KMS-11 (cell line): ENCODE results near the gene MMAB.
"Not testable (repeated sequence)": the region's sequence is repeated elsewhere in the genome, so short reads cannot be mapped to it uniquely, and the experiment has no call there.

ENCODE experiments used
- H2AFZ ChIP-seq: fragments of 200-600 bp; sonication (generic); 2 replicates; pipeline ENCODE4 v1.6.1; 2016; ENCODE audit warnings: antibody characterized with exemption, mixed run types, low read depth
- H3K27ac ChIP-seq: fragments of 200-600 bp; sonication (generic); 2 replicates; pipeline ENCODE4 v1.6.1; 2016; ENCODE audit warnings: mild to moderate bottlenecking, mixed run types
- H3K27me3 ChIP-seq: fragments of 200-600 bp; sonication (generic); 2 replicates; pipeline ENCODE4 v1.6.1; 2017; ENCODE audit warnings: mild to moderate bottlenecking, low read depth, mixed run types, moderate library complexity; ENCODE audit not compliant: insufficient read depth
- H3K36me3 ChIP-seq: fragments of 200-600 bp; sonication (generic); 2 replicates; pipeline ENCODE4 v1.6.1; 2017; ENCODE audit warnings: mild to moderate bottlenecking, mixed run types; ENCODE audit not compliant: insufficient read depth
- H3K4me1 ChIP-seq: fragments of 200-600 bp; sonication (generic); 2 replicates; pipeline ENCODE4 v1.6.1; 2016; ENCODE audit warnings: mild to moderate bottlenecking, low read depth, mixed run types; ENCODE audit not compliant: poor library complexity, severe bottlenecking
- H3K4me2 ChIP-seq: fragments of 200-600 bp; sonication (generic); 2 replicates; pipeline ENCODE4 v1.7.0; 2016; ENCODE audit warnings: mild to moderate bottlenecking, mixed run types
- H3K4me3 ChIP-seq: fragments of 200-600 bp; sonication (generic); IDR thresholded peaks from 2 replicates; pipeline ENCODE4 v1.6.1; 2017; ENCODE audit warnings: low read depth, low read length, mixed read lengths; ENCODE audit not compliant: insufficient read depth
- H3K79me2 ChIP-seq: fragments of 200-600 bp; sonication (generic); 2 replicates; pipeline ENCODE4 v1.6.1; 2016; ENCODE audit warnings: low read depth, mixed run types; ENCODE audit not compliant: insufficient read depth
- H3K9ac ChIP-seq: fragments of 200-600 bp; sonication (generic); 2 replicates; pipeline ENCODE4 v1.6.1; 2016; ENCODE audit warnings: mild to moderate bottlenecking, mixed run types
- H4K20me1 ChIP-seq: fragments of 200-600 bp; sonication (generic); 2 replicates; pipeline ENCODE4 v1.6.1; 2016; ENCODE audit warnings: mild to moderate bottlenecking, mixed run types; ENCODE audit not compliant: insufficient read depth
- TF ChIP-seq, protein P1 (sequence below): fragments of 200-600 bp; sonication (generic); conservative IDR thresholded peaks from 2 replicates; pipeline ENCODE4 v1.6.1; 2017; ENCODE audit warnings: low read depth, mild to moderate bottlenecking, antibody characterized with exemption, low read length, moderate library complexity, mixed read lengths

MMAB gene

DNA sequence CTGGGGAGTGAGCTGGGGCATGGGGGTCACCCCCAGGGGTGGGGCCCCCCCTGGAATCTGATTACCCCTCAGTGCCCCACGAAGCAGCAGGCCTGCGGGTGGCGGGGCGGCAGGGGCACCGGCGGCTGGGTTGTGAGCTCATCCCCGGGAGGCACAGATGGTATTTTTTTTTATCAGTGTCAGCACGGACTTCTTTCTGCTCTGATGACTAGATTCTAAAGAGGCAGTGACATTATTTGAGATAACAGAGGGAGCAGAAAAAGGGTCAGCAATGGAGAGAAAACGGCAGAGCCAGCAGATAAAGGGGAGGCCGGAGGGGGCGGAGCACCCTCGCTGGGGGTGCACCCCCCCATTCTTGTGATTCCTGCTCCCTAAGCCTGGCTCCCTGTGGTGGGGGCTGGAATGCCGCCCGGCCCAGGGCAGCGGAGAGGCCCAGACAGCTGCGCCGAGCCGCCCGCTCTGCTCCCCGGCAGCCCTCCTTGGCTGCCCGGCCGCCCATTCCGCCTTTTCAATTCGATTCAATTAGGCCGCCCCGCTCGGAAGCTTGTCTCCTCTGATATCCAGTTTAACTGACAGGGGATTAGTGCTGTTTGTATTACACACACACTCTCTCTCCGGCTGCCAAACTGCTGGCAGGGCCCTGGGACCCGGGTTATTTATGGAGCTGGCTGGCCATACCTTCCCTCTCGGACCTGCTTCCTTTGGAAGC lies 33.2 kb upstream of the MMAB start:
- H3K27me3 ChIP-seq, result no peaks in the 10 kb centered on the region
- H4K20me1 ChIP-seq, result no peaks in the 10 kb centered on the region
- no peak overlapping the region for H3K4me2 ChIP-seq
- H2AFZ ChIP-seq, result no peak overlapping the region
- no peak overlapping the region for H3K4me3 ChIP-seq
- no peaks in the 10 kb centered on the region for H3K4me1 ChIP-seq
- no peaks in the 10 kb centered on the region for H3K36me3 ChIP-seq
- H3K79me2 ChIP-seq, result no peaks in the 10 kb centered on the region
- no peak overlapping the region for H3K27ac ChIP-seq
- TF ChIP-seq, protein P1, sequence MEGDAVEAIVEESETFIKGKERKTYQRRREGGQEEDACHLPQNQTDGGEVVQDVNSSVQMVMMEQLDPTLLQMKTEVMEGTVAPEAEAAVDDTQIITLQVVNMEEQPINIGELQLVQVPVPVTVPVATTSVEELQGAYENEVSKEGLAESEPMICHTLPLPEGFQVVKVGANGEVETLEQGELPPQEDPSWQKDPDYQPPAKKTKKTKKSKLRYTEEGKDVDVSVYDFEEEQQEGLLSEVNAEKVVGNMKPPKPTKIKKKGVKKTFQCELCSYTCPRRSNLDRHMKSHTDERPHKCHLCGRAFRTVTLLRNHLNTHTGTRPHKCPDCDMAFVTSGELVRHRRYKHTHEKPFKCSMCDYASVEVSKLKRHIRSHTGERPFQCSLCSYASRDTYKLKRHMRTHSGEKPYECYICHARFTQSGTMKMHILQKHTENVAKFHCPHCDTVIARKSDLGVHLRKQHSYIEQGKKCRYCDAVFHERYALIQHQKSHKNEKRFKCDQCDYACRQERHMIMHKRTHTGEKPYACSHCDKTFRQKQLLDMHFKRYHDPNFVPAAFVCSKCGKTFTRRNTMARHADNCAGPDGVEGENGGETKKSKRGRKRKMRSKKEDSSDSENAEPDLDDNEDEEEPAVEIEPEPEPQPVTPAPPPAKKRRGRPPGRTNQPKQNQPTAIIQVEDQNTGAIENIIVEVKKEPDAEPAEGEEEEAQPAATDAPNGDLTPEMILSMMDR, result no peak
- no peak overlapping the region for H3K9ac ChIP-seq

DNA sequence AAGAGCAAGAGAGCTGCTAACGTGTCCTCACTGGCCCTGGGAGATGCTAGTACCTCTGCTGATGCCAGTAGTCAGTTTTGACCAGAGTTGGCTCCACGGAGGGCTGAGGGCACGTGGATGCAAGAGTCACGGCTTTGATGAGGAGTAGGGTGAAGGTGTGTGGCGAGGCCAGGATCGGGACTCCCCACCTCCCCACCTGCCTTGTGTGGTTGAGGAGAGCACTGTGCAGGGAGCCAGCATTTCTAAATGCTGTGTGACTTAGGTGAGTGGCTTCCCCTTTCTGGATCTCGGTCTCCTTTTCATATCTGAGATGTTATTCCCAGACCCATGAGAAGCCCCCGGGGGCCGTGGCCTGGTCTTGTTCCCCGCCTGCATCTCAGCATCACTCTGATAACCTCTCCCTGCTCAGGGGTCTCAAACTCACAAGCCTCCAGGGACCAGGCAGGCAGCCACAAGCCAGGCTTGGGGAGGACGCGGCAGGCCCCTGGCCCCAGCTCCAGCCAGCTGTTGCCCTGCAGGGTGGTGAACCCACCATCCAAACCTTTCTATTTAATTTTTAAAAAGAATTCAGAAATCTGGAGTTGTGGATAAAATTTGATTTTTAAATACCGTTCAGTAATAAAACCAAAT lies 32.4 kb upstream of the MMAB start:
- H3K9ac ChIP-seq, result no peak overlapping the region
- H3K79me2 ChIP-seq, result no peaks in the 10 kb centered on the region
- no peaks in the 10 kb centered on the region for H4K20me1 ChIP-seq
- no peak overlapping the region for H3K27ac ChIP-seq
- H3K36me3 ChIP-seq, result no peaks in the 10 kb centered on the region
- no peak overlapping the region for H3K4me3 ChIP-seq
- no peak overlapping the region for H3K4me2 ChIP-seq
- H3K27me3 ChIP-seq, result no peaks in the 10 kb centered on the region
- H3K4me1 ChIP-seq, result no peaks in the 10 kb centered on the region
- H2AFZ ChIP-seq, result no peak overlapping the region
- TF ChIP-seq, protein P1, result no peak

DNA sequence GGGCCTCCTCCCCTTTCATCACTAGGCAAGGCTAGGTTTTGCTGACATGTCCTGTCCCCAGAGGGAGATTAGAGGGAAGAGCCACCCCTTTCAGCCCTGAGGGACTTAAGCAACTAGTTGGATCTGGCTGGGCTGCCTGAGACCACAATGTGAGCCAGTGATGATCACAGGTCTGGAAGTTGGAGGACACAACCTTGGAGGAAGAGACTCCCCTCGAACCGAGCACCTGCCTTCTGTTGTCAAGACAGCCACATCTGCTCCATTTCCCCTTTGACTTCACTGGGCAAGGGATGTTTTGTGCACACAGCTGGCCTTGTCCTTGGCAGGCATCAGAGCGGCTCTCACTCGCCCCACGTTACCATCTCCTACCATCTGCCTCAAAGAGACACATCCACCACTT lies 31.7 kb upstream of the MMAB start:
- H3K4me2 ChIP-seq, result no peak overlapping the region
- TF ChIP-seq, protein P1, result no peak

DNA sequence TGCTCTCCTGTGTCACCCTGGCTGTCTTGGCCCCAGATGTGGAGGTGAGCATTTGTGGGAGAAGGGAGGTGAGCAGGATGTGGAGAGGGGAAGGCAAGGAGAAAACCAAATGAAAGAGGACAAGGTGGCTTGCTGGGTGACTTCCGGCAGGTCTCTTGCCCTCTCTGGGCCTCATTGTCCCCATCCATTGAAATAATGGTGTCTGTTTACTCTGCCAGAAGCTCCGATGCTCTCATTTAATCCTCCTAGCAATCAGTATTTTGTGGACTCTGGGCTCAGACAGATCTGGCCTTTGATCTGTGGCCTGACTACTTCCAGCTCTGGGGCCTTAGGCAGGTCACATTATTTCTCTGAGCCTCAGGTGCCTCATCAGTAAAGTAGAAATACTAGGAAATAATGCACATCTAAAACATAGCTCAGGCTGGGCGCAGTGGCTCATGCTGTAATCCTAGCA lies 30.9 kb upstream of the MMAB start:
- TF ChIP-seq, protein P1, result no peak
- Histone ChIP-seq H2AFZ (no peak overlapping the region), H3K27ac (no peak overlapping the region), H3K36me3 (no peaks in the 10 kb centered on the region), H3K4me3 (no peak overlapping the region), H3K27me3 (no peaks in the 10 kb centered on the region), H3K79me2 (no peaks in the 10 kb centered on the region), H4K20me1 (no peaks in the 10 kb centered on the region), H3K9ac (no peak overlapping the region), H3K4me2 (no peak overlapping the region), H3K4me1 (no peaks in the 10 kb centered on the region)

More for the DNA sequence above, 31.7 kb upstream of the MMAB start:
- Histone ChIP-seq H3K4me1 (no peaks in the 10 kb centered on the region), H3K27ac (no peak overlapping the region), H4K20me1 (no peaks in the 10 kb centered on the region), H3K4me3 (no peak overlapping the region), H3K36me3 (no peaks in the 10 kb centered on the region), H3K27me3 (no peaks in the 10 kb centered on the region), H3K79me2 (no peaks in the 10 kb centered on the region), H3K9ac (no peak overlapping the region), H2AFZ (no peak overlapping the region)

DNA sequence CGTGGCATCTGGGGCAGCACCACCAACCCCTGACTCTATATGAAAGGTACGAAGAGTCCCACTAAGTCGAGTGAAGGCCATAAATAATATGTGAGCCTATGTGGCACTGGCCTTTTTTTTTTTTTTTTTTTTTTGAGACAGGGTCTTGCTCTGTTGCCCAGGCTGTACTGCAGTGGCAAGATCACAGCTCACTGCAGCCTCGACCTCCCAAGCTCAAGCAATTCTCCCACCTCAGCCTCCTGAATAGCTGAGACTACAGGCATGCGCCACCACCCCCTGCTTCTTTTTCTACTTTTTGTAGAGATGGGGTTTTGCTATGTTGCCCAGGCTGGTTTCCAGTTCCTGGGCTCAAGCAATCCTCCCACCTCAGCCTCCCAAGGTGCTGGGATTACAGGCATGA lies 28.8 kb upstream of the MMAB start:
- H3K27me3 ChIP-seq, H3K79me2 ChIP-seq, H3K27ac ChIP-seq, H2AFZ ChIP-seq, H3K4me2 ChIP-seq, H3K4me1 ChIP-seq, H3K9ac ChIP-seq, H3K4me3 ChIP-seq, H3K36me3 ChIP-seq, H4K20me1 ChIP-seq: not testable (repeated sequence)
